MM.1S (cell line): ENCODE data around the gene DTX3.
"Not testable (repeated sequence)": the region's sequence is repeated elsewhere in the genome, so short reads cannot be mapped to it uniquely, and the experiment has no call there.

Experiments
- DNase-seq: peaks from one replicate; pipeline ENCODE4 v3.0.0-alpha.2; 2015
- H2AFZ ChIP-seq: fragments of 300-600 bp; sonication (generic); 2 replicates; pipeline ENCODE4 v1.6.0; 2016; ENCODE audit warnings: antibody characterized with exemption, low read length
- H3F3A ChIP-seq: fragments of 300-600 bp; sonication (generic); 2 replicates; pipeline ENCODE4 v1.6.1; 2016; ENCODE audit warnings: mild to moderate bottlenecking, antibody characterized with exemption, low read length, moderate library complexity, mixed read lengths; ENCODE audit not compliant: insufficient read depth
- H3K27ac ChIP-seq: fragments of 300-600 bp; sonication (generic); 2 replicates; pipeline ENCODE4 v1.5.1; 2016; ENCODE audit warnings: mild to moderate bottlenecking, low read length
- H3K27me3 ChIP-seq: fragments of 300-600 bp; sonication (generic); replicated peaks from 2 replicates; pipeline ENCODE4 v1.6.0; 2016; ENCODE audit warnings: low read length; ENCODE audit not compliant: insufficient read depth
- H3K36me3 ChIP-seq: fragments of 300-600 bp; sonication (generic); replicated peaks from 2 replicates; pipeline ENCODE4 v1.6.1; 2016; ENCODE audit warnings: mild to moderate bottlenecking, low read length, mixed read lengths; ENCODE audit not compliant: insufficient read depth
- H3K4me1 ChIP-seq: fragments of 300-600 bp; sonication (generic); 2 replicates; pipeline ENCODE4 v1.6.1; 2016; ENCODE audit warnings: low read length, mixed read lengths
- H3K4me2 ChIP-seq: fragments of 300-600 bp; sonication (generic); 2 replicates; pipeline ENCODE4 v1.6.0; 2016; ENCODE audit warnings: low read depth, low read length
- H3K4me3 ChIP-seq: fragments of 300-600 bp; sonication (generic); 2 replicates; pipeline ENCODE4 v1.5.1; 2016; ENCODE audit warnings: low read length, mixed read lengths
- H3K79me2 ChIP-seq: fragments of 300-600 bp; sonication (generic); 2 replicates; pipeline ENCODE4 v1.6.1; 2016; ENCODE audit warnings: mixed run types, low read length, mixed read lengths
- H3K9ac ChIP-seq: fragments of 300-600 bp; sonication (generic); 2 replicates; pipeline ENCODE4 v1.6.1; 2016; ENCODE audit warnings: low read length, mixed read lengths
- H3K9me2 ChIP-seq: fragments of 300-600 bp; sonication (generic); replicated peaks from 2 replicates; pipeline ENCODE4 v1.6.1; 2016; ENCODE audit warnings: mild to moderate bottlenecking, low read length, mixed read lengths; ENCODE audit not compliant: insufficient read depth
- H3K9me3 ChIP-seq: fragments of 300-600 bp; sonication (generic); replicated peaks from 2 replicates; pipeline ENCODE4 v1.6.1; 2016; ENCODE audit warnings: mild to moderate bottlenecking, low read length, mixed read lengths; ENCODE audit not compliant: insufficient read depth
- H4K20me1 ChIP-seq: fragments of 300-600 bp; sonication (generic); 2 replicates; pipeline ENCODE4 v1.6.1; 2016; ENCODE audit warnings: mild to moderate bottlenecking, low read length, moderate library complexity, mixed read lengths; ENCODE audit not compliant: insufficient read depth
- CTCF ChIP-seq: fragments of 300-600 bp; sonication (generic); IDR thresholded peaks from 2 replicates; pipeline ENCODE4 v1.5.1; 2016; ENCODE audit warnings: antibody characterized with exemption, low read length, mixed read lengths
- EZH2 ChIP-seq: fragments of 300-600 bp; sonication (generic); optimal IDR thresholded peaks from 2 replicates; pipeline ENCODE3; 2017; ENCODE audit warnings: low read depth, mild to moderate bottlenecking, antibody characterized with exemption, low read length, mixed read lengths
- EZH2phosphoT487 ChIP-seq: fragments of 300-600 bp; sonication (generic); IDR thresholded peaks from 2 replicates; pipeline ENCODE4 v1.6.1; 2018; ENCODE audit warnings: antibody characterized with exemption, low read length

DTX3 gene

GRCh38 chr12:57641699-57642442 is 37.2 kb downstream of the DTX3 start:
- Histone ChIP-seq H3K27ac (no peak overlapping the region), H3K36me3 (no peaks in the 10 kb centered on the region), H3F3A (no peaks in the 10 kb centered on the region), H3K4me3 (no peak overlapping the region), H3K4me2 (peak overlapping the region; percentile 65), H3K9me2 (no peaks in the 10 kb centered on the region), H3K4me1 (peaks cover 5% of the 10 kb centered on the region; the same call in 1 of the 2 replicates), H3K27me3 (no peaks in the 10 kb centered on the region), H3K9ac (no peak overlapping the region; the same call in 1 of the 2 replicates), H3K79me2 (no peaks in the 10 kb centered on the region), H4K20me1 (no peaks in the 10 kb centered on the region), H2AFZ (peak overlapping the region; percentile 60), H3K9me3 (no peaks in the 10 kb centered on the region)
- peak; percentile 65 for DNase-seq
- TF ChIP-seq CTCF = no peak
- TF ChIP-seq EZH2phosphoT487 = no peak
- no peak for TF ChIP-seq EZH2

GRCh38 chr12:57645990-57646658 is 41.5 kb downstream of the DTX3 start:
- H3K9ac ChIP-seq, H2AFZ ChIP-seq, H3K4me1 ChIP-seq, H3K79me2 ChIP-seq, H3K9me3 ChIP-seq, H3K27me3 ChIP-seq, H3K36me3 ChIP-seq, H3K4me3 ChIP-seq, DNase-seq, H3K27ac ChIP-seq, H3K9me2 ChIP-seq, H3K4me2 ChIP-seq, H4K20me1 ChIP-seq, H3F3A ChIP-seq: not testable (repeated sequence)

- not testable (repeated sequence) for H3K4me2 ChIP-seq, H3K9me2 ChIP-seq, H4K20me1 ChIP-seq, H3K9ac ChIP-seq, H3K27ac ChIP-seq, H3K36me3 ChIP-seq, H3K79me2 ChIP-seq, H3K9me3 ChIP-seq, DNase-seq, H2AFZ ChIP-seq, H3F3A ChIP-seq, H3K4me1 ChIP-seq, H3K4me3 ChIP-seq, H3K27me3 ChIP-seq
Observed at GRCh38 chr12:57646659-57647049, 42.0 kb downstream of the DTX3 start.

DNA sequence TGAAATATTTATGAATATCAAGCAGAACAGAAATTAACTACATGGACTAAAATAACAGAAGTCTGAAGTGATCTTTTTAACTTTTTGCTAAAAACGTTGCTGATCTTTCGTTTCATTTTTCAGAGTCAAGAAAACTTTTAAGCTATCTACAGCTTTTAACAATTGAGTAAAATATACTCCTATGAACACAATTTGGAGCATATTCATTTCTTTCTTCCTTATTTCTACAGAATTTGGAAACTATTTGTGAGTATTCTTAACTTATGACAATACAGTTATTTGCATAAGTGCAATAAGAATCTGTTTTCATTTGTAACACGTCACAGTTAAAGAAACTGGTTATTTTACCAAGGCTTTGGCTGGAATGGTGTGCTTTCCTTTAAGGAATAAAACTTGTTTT is 49.4 kb downstream of the DTX3 start:
- TF ChIP-seq EZH2phosphoT487 (no peak), EZH2 (no peak), CTCF (no peak)
- Histone ChIP-seq H3K4me3 (no peak overlapping the region), H3F3A (no peaks in the 10 kb centered on the region), H4K20me1 (no peaks in the 10 kb centered on the region), H3K9me3 (no peaks in the 10 kb centered on the region), H3K9ac (no peak overlapping the region), H3K36me3 (no peaks in the 10 kb centered on the region), H3K9me2 (no peaks in the 10 kb centered on the region), H3K4me1 (no peaks in the 10 kb centered on the region), H3K27me3 (no peaks in the 10 kb centered on the region), H3K27ac (no peak overlapping the region), H3K79me2 (no peaks in the 10 kb centered on the region), H2AFZ (no peak overlapping the region), H3K4me2 (no peak overlapping the region)
- DNase-seq = no peak
